Measurements from ENCODE around the gene KRT85. TPM values are rescaled to one million over a fixed set of nuclear protein-coding genes. Genes with fewer than 3 reads are reported as not detected.
"Not testable (repeated sequence)": the region's sequence is repeated elsewhere in the genome, so short reads cannot be mapped to it uniquely, and the experiment has no call there.

KRT85 gene
- total RNA-seq, 1 donor from 2014 or later = not detected

- Histone ChIP-seq H3K4me3 (no peak overlapping the region), H3K36me3 (no peaks in the 10 kb centered on the region), H3K9me3 (no peaks in the 10 kb centered on the region), H3K27me3 (peaks cover 6% of the 10 kb centered on the region), H3K27ac (no peak overlapping the region), H3K4me1 (peaks cover 6% of the 10 kb centered on the region)
- no peak for ATAC-seq
- no peak for DNase-seq
- intact Hi-C loops (cut with DNase I) = no loop called here
- no peak for TF ChIP-seq CTCF (IDR thresholded peaks at IDR 0.05)
Observed at GRCh38 chr12:52350021-52350620, 17.2 kb downstream of the KRT85 start.

DNA sequence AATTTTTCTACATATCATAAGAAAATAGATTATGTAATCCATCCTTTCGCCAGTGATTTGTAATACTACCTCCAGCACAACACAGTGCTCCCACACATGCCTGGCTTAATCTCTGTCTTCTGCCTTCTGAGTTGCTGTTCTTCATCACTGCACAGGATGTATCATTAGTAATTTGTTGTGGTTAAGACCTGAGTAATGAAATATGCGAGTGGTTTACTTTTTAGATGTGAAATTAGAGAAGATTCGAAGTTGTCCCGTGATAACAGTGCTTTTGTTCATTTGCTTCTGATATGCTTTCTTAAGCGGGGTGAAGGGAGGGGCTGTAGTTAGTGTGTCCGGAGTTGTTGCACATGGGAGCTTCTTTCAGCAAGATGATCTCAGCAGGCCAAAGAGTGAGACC, 18.1 kb downstream of the KRT85 start:
- H3K9me3 ChIP-seq = no peaks in the 10 kb centered on the region
- TF ChIP-seq CTCF (IDR thresholded peaks at IDR 0.05) = no peak
- DNase-seq = no peak
- H3K27me3 ChIP-seq = peaks cover 5% of the 10 kb centered on the region
- H3K4me1 ChIP-seq = peaks cover 6% of the 10 kb centered on the region
- H3K4me3 ChIP-seq = no peak overlapping the region
- no peak overlapping the region for H3K27ac ChIP-seq
- no peak for ATAC-seq
- H3K36me3 ChIP-seq = no peaks in the 10 kb centered on the region
- intact Hi-C loops (cut with DNase I) = no loop called here

GRCh38 chr12:52347551-52348510, 19.4 kb downstream of the KRT85 start:
- no peaks in the 10 kb centered on the region for H3K27me3 ChIP-seq
- intact Hi-C loops (cut with DNase I) = no loop called here
- ATAC-seq (no peak), DNase-seq (no peak)
- no peak overlapping the region for H3K4me3 ChIP-seq
- H3K36me3 ChIP-seq = no peaks in the 10 kb centered on the region
- H3K4me1 ChIP-seq = peaks cover 6% of the 10 kb centered on the region
- H3K9me3 ChIP-seq = no peaks in the 10 kb centered on the region
- TF ChIP-seq CTCF (IDR thresholded peaks at IDR 0.05) = no peak
- no peak overlapping the region for H3K27ac ChIP-seq

DNA sequence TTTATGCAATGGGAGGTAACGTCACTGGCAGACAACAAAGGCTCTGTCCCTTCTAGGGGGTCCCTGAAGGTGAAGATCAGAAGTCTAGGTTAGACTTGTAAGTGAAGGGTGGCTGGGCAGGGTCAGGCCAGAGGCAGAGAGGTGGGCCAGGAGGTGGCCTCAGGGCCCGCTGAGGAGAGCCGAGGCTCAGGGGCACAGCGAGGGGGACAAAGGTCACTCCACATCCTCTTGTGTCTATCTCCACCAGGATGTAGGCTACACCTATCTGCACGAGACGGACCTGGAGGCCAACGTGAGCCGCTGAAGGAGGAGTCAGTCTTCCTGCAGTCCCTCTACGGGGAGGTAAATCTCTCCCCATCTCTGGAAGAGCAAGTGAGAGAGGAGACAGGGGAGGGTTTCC, 20.3 kb downstream of the KRT85 start:
- TF ChIP-seq CTCF (IDR thresholded peaks at IDR 0.05) = no peak
- no peak for ATAC-seq
- DNase-seq = no peak

GRCh38 chr12:52346593-52346992, 20.7 kb downstream of the KRT85 start:
- peaks cover 6% of the 10 kb centered on the region for H3K4me1 ChIP-seq
- DNase-seq (no peak), ATAC-seq (peak; percentile 72)
- H3K9me3 ChIP-seq = no peaks in the 10 kb centered on the region
- H3K36me3 ChIP-seq = no peaks in the 10 kb centered on the region
- intact Hi-C loops (cut with DNase I) = no loop called here
- H3K27ac ChIP-seq = no peak overlapping the region
- TF ChIP-seq CTCF (IDR thresholded peaks at IDR 0.05) = no peak
- H3K27me3 ChIP-seq = no peaks in the 10 kb centered on the region
- no peak overlapping the region for H3K4me3 ChIP-seq

More for the DNA sequence above, 20.3 kb downstream of the KRT85 start:
- intact Hi-C loops (cut with DNase I) = no loop called here
- Histone ChIP-seq H3K4me3 (no peak overlapping the region), H3K27me3 (no peaks in the 10 kb centered on the region), H3K36me3 (no peaks in the 10 kb centered on the region), H3K9me3 (no peaks in the 10 kb centered on the region), H3K4me1 (peaks cover 6% of the 10 kb centered on the region), H3K27ac (no peak overlapping the region)

DNA sequence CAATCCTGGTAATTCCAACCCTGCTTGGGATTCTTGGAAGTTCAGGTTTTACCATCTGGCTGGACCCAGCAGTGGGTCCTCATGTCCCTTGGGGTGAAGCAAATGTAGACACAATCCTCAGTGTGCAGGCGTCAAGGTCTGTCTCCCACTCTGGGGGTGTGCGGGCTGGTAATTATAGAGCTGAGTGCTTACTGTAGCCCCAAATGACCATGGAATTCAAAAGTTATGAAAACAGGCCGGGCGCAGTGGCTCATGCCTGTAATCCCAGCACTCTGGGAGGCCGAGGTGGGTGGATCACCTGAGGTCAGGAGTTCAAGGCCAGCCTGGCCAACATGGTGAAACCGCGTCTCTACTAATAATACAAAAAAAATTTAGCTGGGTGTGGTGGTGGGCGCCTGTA, 22.2 kb downstream of the KRT85 start:
- H3K4me3 ChIP-seq; H3K27ac ChIP-seq; H3K9me3 ChIP-seq; H3K36me3 ChIP-seq; H3K27me3 ChIP-seq; ATAC-seq; H3K4me1 ChIP-seq; DNase-seq; intact Hi-C loops (cut with DNase I): not testable (repeated sequence)

Measured in upper lobe of right lung (tissue), 1 donor.